H9 (cell line): ENCODE results near the gene UNK. TPM values are rescaled to one million over a fixed set of nuclear protein-coding genes. Genes with fewer than 3 reads are reported as not detected.
A peak's percentile ranks its signal among the peaks of the same experiment; 100 is the strongest.

ENCODE experiments used
- DNase-seq: peaks from one replicate; pipeline ENCODE4 v3.0.0-alpha.2; 2017
- H2AFZ ChIP-seq: one replicate; pipeline ENCODE4 v1.6.1; 2013; ENCODE audit warnings: mild to moderate bottlenecking, low read length, control low read depth, moderate library complexity
- H2AK5ac ChIP-seq: 2 replicates; pipeline ENCODE4 v1.6.1; 2013; ENCODE audit warnings: low read length, control low read depth, mixed read lengths; ENCODE audit not compliant: insufficient read length
- H2BK120ac ChIP-seq: one replicate; pipeline ENCODE4 v1.6.1; 2013; ENCODE audit warnings: low read depth, mild to moderate bottlenecking, low read length, control low read depth, inconsistent platforms; ENCODE audit not compliant: poor library complexity, severe bottlenecking
- H2BK12ac ChIP-seq: 2 replicates; pipeline ENCODE4 v1.6.1; 2013; ENCODE audit warnings: low read length, control low read depth, mixed read lengths, low read depth; ENCODE audit not compliant: insufficient read length
- H2BK15ac ChIP-seq: 2 replicates; pipeline ENCODE4 v1.6.1; 2013; ENCODE audit warnings: low read depth, low read length, control low read depth
- H2BK20ac ChIP-seq: one replicate; pipeline ENCODE4 v1.6.1; 2013; ENCODE audit warnings: low read depth, mild to moderate bottlenecking, low read length, control low read depth, inconsistent platforms; ENCODE audit not compliant: poor library complexity, severe bottlenecking
- H2BK5ac ChIP-seq: 2 replicates; pipeline ENCODE4 v1.6.1; 2013; ENCODE audit warnings: low read length, control low read depth, mixed read lengths; ENCODE audit not compliant: insufficient read length
- H3K14ac ChIP-seq: 2 replicates; pipeline ENCODE4 v1.6.1; 2013; ENCODE audit warnings: low read length, control low read depth; ENCODE audit not compliant: insufficient read depth
- H3K18ac ChIP-seq: 2 replicates; pipeline ENCODE4 v1.6.1; 2013; ENCODE audit warnings: low read depth, mild to moderate bottlenecking, mixed read lengths, low read length, control low read depth; ENCODE audit not compliant: insufficient read length
- H3K23ac ChIP-seq: 2 replicates; pipeline ENCODE4 v1.6.1; 2013; ENCODE audit warnings: low read length, control low read depth, mixed read lengths, low read depth; ENCODE audit not compliant: insufficient read length
- H3K23me2 ChIP-seq: 2 replicates; pipeline ENCODE4 v1.6.1; 2013; ENCODE audit warnings: low read depth, mild to moderate bottlenecking, mixed read lengths, low read length, control low read depth; ENCODE audit not compliant: insufficient read length, poor library complexity, severe bottlenecking
- H3K27ac ChIP-seq: 2 replicates; pipeline ENCODE4 v1.5.1; 2013; ENCODE audit warnings: low read length, control low read depth, mixed read lengths, low read depth; ENCODE audit not compliant: insufficient read length
- H3K27me3 ChIP-seq: 2 replicates; pipeline ENCODE4 v1.6.1; 2013; ENCODE audit warnings: low read length, control low read depth, inconsistent platforms; ENCODE audit not compliant: insufficient read depth
- H3K4ac ChIP-seq: 2 replicates; pipeline ENCODE4 v1.6.1; 2013; ENCODE audit warnings: low read depth, mild to moderate bottlenecking, control low read depth, inconsistent platforms, low read length, moderate library complexity
- H3K4me1 ChIP-seq: 2 replicates; pipeline ENCODE4 v1.6.1; 2013; ENCODE audit warnings: low read length, control low read depth, inconsistent platforms; ENCODE audit not compliant: insufficient read depth
- H3K4me2 ChIP-seq: 2 replicates; pipeline ENCODE4 v1.6.1; 2013; ENCODE audit warnings: low read length, control low read depth, mixed read lengths; ENCODE audit not compliant: insufficient read length, insufficient read depth
- H3K56ac ChIP-seq: 2 replicates; pipeline ENCODE4 v1.6.1; 2013; ENCODE audit warnings: low read depth, mild to moderate bottlenecking, mixed read lengths, low read length, control low read depth; ENCODE audit not compliant: insufficient read length
- H3K79me1 ChIP-seq: 2 replicates; pipeline ENCODE4 v1.6.1; 2013; ENCODE audit warnings: low read depth, mild to moderate bottlenecking, moderate library complexity, low read length, control low read depth, inconsistent platforms; ENCODE audit not compliant: insufficient read depth, poor library complexity, severe bottlenecking
- H3K79me2 ChIP-seq: 2 replicates; pipeline ENCODE4 v1.6.1; 2013; ENCODE audit warnings: low read length, control low read depth, inconsistent platforms; ENCODE audit not compliant: insufficient read depth
- H3K9ac ChIP-seq: 2 replicates; pipeline ENCODE4 v1.6.1; 2013; ENCODE audit warnings: low read length, control low read depth, mixed read lengths; ENCODE audit not compliant: insufficient read length; ENCODE audit errors: extremely low read depth
- H3K9me3 ChIP-seq: one replicate; pipeline ENCODE4 v1.6.1; 2013; ENCODE audit warnings: low read depth, low read length, inconsistent platforms; ENCODE audit not compliant: control insufficient read depth
- H3T11ph ChIP-seq: one replicate; pipeline ENCODE4 v1.6.1; 2013; ENCODE audit warnings: mild to moderate bottlenecking, low read length, control low read depth, inconsistent platforms
- H4K20me1 ChIP-seq: one replicate; pipeline ENCODE4 v1.6.1; 2013; ENCODE audit not compliant: control insufficient read depth, insufficient read length, insufficient read depth
- H4K5ac ChIP-seq: 2 replicates; pipeline ENCODE4 v1.6.1; 2013; ENCODE audit warnings: low read depth, mild to moderate bottlenecking, mixed read lengths, low read length, control low read depth; ENCODE audit not compliant: insufficient read length
- H4K8ac ChIP-seq: replicated peaks from 2 replicates; pipeline ENCODE4 v1.6.1; 2013; ENCODE audit warnings: low read length, control low read depth, mixed read lengths, low read depth; ENCODE audit not compliant: insufficient read length
- H4K91ac ChIP-seq: 2 replicates; pipeline ENCODE4 v1.6.1; 2013; ENCODE audit warnings: low read depth, mild to moderate bottlenecking, moderate library complexity, mixed read lengths, low read length, control low read depth; ENCODE audit not compliant: insufficient read length
- H3K27ac Mint-ChIP-seq, 3 experiments: 2 replicates in 2 of 3; 3 replicates in 1 of 3; pipeline ENCODE4 v1.8.0; 2020 to 2021; ENCODE audit warnings: mixed read lengths in 3 of 3, mild to moderate bottlenecking in 1 of 3, moderate library complexity in 1 of 3
- H3K27me3 Mint-ChIP-seq: 2 replicates; pipeline ENCODE4 v1.8.0; 2021; ENCODE audit warnings: low read depth, mild to moderate bottlenecking, moderate library complexity, mixed read lengths
- H3K36me3 Mint-ChIP-seq, 3 experiments: 2 replicates in 2 of 3; 3 replicates in 1 of 3; pipeline ENCODE4 v1.8.0; 2020 to 2021; ENCODE audit warnings: low read depth in 3 of 3, mixed read lengths in 3 of 3; ENCODE audit not compliant: insufficient read depth in 1 of 3
- H3K4me1 Mint-ChIP-seq, 2 experiments: 2 replicates each; pipeline ENCODE4 v1.8.0; 2020; ENCODE audit warnings: mixed read lengths in 2 of 2
- H3K4me3 Mint-ChIP-seq, 2 experiments: 2 replicates in 1 of 2; 3 replicates in 1 of 2; pipeline ENCODE4 v1.8.0; 2020 to 2021; ENCODE audit warnings: mild to moderate bottlenecking in 2 of 2, mixed read lengths in 2 of 2, moderate library complexity in 1 of 2
- H3K9me3 Mint-ChIP-seq, 2 experiments: 2 replicates in 1 of 2; 3 replicates in 1 of 2; pipeline ENCODE4 v1.8.0; 2020; ENCODE audit warnings: mild to moderate bottlenecking in 2 of 2, mixed read lengths in 2 of 2, moderate library complexity in 1 of 2
- WGBS: extraction: QIAGEN DNeasy Blood & Tissue Kit; methylation state at CpG from one replicate; pipeline ENCODE4 v1.1.7; 2013; ENCODE audit warnings: missing lambda C conversion rate, low lambda C conversion rate, mixed read lengths; ENCODE audit not compliant: insufficient read length; ENCODE audit errors: extremely low coverage; 5-methylcytosine and 5-hydroxymethylcytosine counted together
- total RNA-seq: library from RNA; stranded (reverse); gene quantifications from 2 replicates; pipeline ENCODE4 v1.2.1, GENCODE V29; 2021
- TF ChIP-seq, protein P1 (sequence below): fragments of 200-600 bp; sonication (generic); conservative IDR thresholded peaks from 3 replicates; pipeline ENCODE4 v1.8.0; 2021; ENCODE audit warnings: antibody characterized with exemption, mild to moderate bottlenecking

The UNK gene
- total RNA-seq, 1 experiment from 2014 or later, result 36.4 TPM

DNA sequence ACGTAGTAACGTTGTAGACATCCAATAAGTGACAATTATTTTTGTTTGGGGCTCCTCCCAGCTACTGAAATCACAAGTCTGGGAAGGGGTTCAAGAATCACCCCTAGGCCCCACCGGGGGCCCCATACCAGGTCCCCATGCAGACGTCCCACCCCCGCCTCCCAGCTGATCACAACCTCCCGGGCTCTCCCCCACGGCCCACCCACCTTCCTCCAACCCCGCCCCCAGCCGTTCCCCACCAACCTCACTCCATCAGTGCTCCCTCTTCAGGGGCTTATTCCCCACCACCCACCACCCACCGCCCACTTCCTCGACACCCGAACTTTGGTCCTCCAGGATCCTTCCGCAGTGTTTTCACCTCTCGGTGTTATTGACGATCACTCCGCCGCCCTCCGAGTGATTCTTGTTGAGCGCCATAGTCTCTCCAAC is 70.3 kb downstream of the UNK start:
- H4K91ac ChIP-seq, result no peak overlapping the region
- no peak overlapping the region for H3K27ac ChIP-seq
- H3K79me2 ChIP-seq, result peaks cover 5% of the 10 kb centered on the region; the same call in 1 of the 2 replicates
- H3K4me2 ChIP-seq, result peak overlapping the region; percentile 90
- TF ChIP-seq, protein P1, sequence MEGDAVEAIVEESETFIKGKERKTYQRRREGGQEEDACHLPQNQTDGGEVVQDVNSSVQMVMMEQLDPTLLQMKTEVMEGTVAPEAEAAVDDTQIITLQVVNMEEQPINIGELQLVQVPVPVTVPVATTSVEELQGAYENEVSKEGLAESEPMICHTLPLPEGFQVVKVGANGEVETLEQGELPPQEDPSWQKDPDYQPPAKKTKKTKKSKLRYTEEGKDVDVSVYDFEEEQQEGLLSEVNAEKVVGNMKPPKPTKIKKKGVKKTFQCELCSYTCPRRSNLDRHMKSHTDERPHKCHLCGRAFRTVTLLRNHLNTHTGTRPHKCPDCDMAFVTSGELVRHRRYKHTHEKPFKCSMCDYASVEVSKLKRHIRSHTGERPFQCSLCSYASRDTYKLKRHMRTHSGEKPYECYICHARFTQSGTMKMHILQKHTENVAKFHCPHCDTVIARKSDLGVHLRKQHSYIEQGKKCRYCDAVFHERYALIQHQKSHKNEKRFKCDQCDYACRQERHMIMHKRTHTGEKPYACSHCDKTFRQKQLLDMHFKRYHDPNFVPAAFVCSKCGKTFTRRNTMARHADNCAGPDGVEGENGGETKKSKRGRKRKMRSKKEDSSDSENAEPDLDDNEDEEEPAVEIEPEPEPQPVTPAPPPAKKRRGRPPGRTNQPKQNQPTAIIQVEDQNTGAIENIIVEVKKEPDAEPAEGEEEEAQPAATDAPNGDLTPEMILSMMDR, result no peak; the same call in 2 of the 3 replicates
- Mint-ChIP-seq H3K27me3 (no peaks in the 10 kb centered on the region), H3K9me3 (no peaks in the 10 kb centered on the region), H3K4me3 (no peak overlapping the region), H3K27ac (no peak overlapping the region), H3K36me3 (peaks cover 4 to 16% (median 15%) of the 10 kb centered on the region in 3 experiments; a peak in 6 of 7 replicates), H3K4me1 (peaks cover 7 to 13% of the 10 kb centered on the region in 2 experiments)
- no CpG with 5 or more reads among the region's 19 CpGs for WGBS
- H2AFZ ChIP-seq, result no peak overlapping the region
- no peaks in the 10 kb centered on the region for H4K20me1 ChIP-seq
- no peaks in the 10 kb centered on the region for H3K27me3 ChIP-seq
- DNase-seq, result no peak
- H2BK120ac ChIP-seq, result no peak overlapping the region
- no peak overlapping the region for H2AK5ac ChIP-seq
- no peak overlapping the region for H2BK5ac ChIP-seq
- H3K9me3 ChIP-seq, result no peaks in the 10 kb centered on the region
- no peak overlapping the region for H2BK12ac ChIP-seq
- no peak overlapping the region for H4K5ac ChIP-seq
- no peak overlapping the region for H2BK15ac ChIP-seq
- H3K23ac ChIP-seq, result no peak overlapping the region
- H3K79me1 ChIP-seq, result peaks cover 4% of the 10 kb centered on the region
- H3K18ac ChIP-seq, result peak overlapping the region; percentile 36
- no peak overlapping the region for H3K56ac ChIP-seq
- no peak overlapping the region for H3T11ph ChIP-seq
- H2BK20ac ChIP-seq, result no peak overlapping the region
- no peak overlapping the region for H3K4ac ChIP-seq
- H3K9ac ChIP-seq, result peak overlapping the region; percentile 58
- H3K4me1 ChIP-seq, result peaks cover 5% of the 10 kb centered on the region
- peaks cover 2% of the 10 kb centered on the region for H3K23me2 ChIP-seq
- H4K8ac ChIP-seq, result no peak overlapping the region
- H3K14ac ChIP-seq, result no peak overlapping the region
